GM19463 (cell line): ENCODE results near the gene TTC7B.

Experiments
- ATAC-seq: cut with Tn5 transposase; IDR thresholded peaks from one replicate; pipeline ENCODE4 v1.9.1; 2021; ENCODE audit warnings: mild to moderate bottlenecking, moderate library complexity; ENCODE audit not compliant: unreplicated experiment

The TTC7B gene

GRCh38 chr14:90624732-90625400, 191.4 kb downstream of the TTC7B start:
- no peak for ATAC-seq

- no peak for ATAC-seq
Observed at GRCh38 chr14:90624227-90624626, 192.0 kb downstream of the TTC7B start.

GRCh38 chr14:90621201-90621600, 195.0 kb downstream of the TTC7B start:
- no peak for ATAC-seq

GRCh38 chr14:90620568-90621077, 195.6 kb downstream of the TTC7B start:
- ATAC-seq: no peak

- no peak for ATAC-seq
Observed at GRCh38 chr14:90619911-90620310, 196.3 kb downstream of the TTC7B start.

- ATAC-seq: no peak
Observed at GRCh38 chr14:90617961-90618360, 198.3 kb downstream of the TTC7B start.

- ATAC-seq: no peak
Observed at GRCh38 chr14:90616881-90617280, 199.3 kb downstream of the TTC7B start.

- ATAC-seq: no peak
Observed at GRCh38 chr14:90616313-90616712, 199.9 kb downstream of the TTC7B start.

GRCh38 chr14:90615517-90616060, 200.6 kb downstream of the TTC7B start:
- ATAC-seq: no peak

- ATAC-seq: no peak
Observed at GRCh38 chr14:90614696-90615516, 201.3 kb downstream of the TTC7B start.

- no peak for ATAC-seq
Observed at GRCh38 chr14:90613997-90614396, 202.2 kb downstream of the TTC7B start.

- ATAC-seq: no peak
Observed at GRCh38 chr14:90613453-90613852, 202.8 kb downstream of the TTC7B start.

GRCh38 chr14:90612801-90613200, 203.4 kb downstream of the TTC7B start:
- no peak for ATAC-seq

- no peak for ATAC-seq
Observed at GRCh38 chr14:90611936-90612335, 204.3 kb downstream of the TTC7B start.

GRCh38 chr14:90611501-90611900, 204.7 kb downstream of the TTC7B start:
- ATAC-seq: no peak

- ATAC-seq: no peak
Observed at GRCh38 chr14:90610346-90611040, 205.7 kb downstream of the TTC7B start.

- no peak for ATAC-seq
Observed at GRCh38 chr14:90609376-90609775, 206.9 kb downstream of the TTC7B start.

- ATAC-seq: no peak
Observed at GRCh38 chr14:90608929-90609341, 207.3 kb downstream of the TTC7B start.

GRCh38 chr14:90608281-90608680, 207.9 kb downstream of the TTC7B start:
- ATAC-seq: no peak

GRCh38 chr14:90607141-90607540, 209.1 kb downstream of the TTC7B start:
- no peak for ATAC-seq

GRCh38 chr14:90606434-90606833, 209.8 kb downstream of the TTC7B start:
- ATAC-seq: no peak
